Measurements from ENCODE around the gene FBRS.

GRCh38 chr16:30698139-30698815 is 40.0 kb downstream of the FBRS start:
- TF ChIP-seq POLR2A (IDR thresholded peaks at IDR 0.05; ENCODE audit: low read depth, low read length) (peak; percentile 92), TAF1 (IDR thresholded peaks at IDR 0.05; ENCODE audit: low read depth, low read length) (peak; percentile 65), POLR2AphosphoS5 (IDR thresholded peaks at IDR 0.05; ENCODE audit: low read depth, low read length) (peak; percentile 83), PAX5 (IDR thresholded peaks at IDR 0.05; ENCODE audit: insufficient read depth, low read length, severe bottlenecking) (peak; percentile 0), SPI1 (IDR thresholded peaks at IDR 0.05; ENCODE audit: low read depth, low read length) (no peak), POU2F2 (IDR thresholded peaks at IDR 0.05; ENCODE audit: low read depth, low read length) (peak; percentile 88)
